Activated CD4-positive, alpha-beta T cell treated with anti-CD3 and anti-CD28 coated beads for 1 hour (primary cell): ENCODE measurements around the gene EMP2.

Experiments used
- DNase-seq: peaks from one replicate; pipeline ENCODE4 v3.0.0-alpha.2; 2020

EMP2 gene

DNA sequence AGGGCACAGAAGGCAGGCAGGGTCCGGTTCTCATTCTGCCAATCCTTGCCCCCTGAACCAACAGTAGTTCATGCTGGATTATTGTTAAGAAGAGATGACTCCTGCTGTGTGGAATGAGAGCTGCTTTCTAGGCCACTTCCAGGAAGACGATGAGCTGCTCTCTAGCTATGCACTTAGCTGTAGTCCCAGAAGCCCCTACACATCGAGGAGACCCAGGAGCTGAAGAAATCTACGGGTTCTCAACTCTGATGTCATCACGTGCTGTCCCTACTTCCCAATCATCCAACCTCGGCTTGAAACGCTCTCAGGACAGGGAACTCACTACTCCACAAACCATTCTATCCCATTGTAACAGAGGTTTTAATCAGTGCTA is 29.0 kb upstream of the EMP2 start:
- DNase-seq, result no peak

DNA sequence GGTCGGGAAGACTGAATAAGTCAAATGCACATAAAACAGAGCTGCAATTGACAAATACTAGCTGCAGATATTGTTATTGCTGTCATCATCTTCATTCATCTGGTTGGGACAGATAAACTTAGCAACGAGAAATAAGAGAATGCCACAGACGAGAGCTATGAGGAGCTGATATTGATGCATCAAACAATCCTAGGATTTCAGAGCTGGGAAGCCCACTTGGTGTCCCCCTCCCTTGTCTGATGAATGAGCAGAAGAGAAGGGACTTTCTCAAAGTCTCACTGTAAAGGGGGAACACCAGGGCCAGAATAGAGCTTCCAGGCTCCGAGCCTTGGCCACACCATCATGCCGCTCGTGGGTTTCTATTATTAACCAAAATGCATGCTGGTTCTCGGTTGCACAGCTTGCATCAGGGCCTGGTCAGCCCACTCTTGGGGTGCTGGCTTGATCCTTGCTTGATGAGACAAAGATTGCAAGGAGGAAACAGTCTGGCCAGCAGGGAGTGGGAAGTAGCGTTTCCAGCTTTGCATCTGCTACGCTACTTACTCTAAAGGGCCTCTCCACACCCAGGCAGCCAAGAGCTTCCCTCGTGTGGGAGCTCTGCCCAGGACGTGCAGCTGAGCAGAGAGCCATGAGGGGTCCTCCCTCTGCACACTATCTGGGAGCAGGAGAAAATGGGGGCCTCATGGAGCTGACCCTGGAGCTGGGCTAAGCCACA is 28.4 kb upstream of the EMP2 start:
- no peak for DNase-seq

DNA sequence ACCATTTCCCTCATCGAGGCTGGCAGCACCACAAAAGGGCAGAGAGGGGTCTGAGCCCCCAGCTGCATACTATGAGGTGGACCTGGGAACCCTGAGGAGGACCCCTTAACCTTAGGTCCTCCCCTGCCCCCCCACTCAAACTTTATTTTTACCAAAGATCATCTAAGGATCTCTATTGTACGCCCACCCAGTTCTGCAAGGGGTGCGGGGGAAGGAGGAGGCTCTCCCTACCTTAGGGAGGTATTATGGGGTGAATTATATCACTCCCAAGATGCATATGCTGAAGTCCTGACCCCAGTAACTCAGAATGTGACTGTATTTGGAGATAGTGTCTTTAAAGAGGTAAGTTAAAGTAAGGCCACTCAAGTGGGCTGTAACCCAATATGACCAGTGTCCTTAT is 26.8 kb upstream of the EMP2 start:
- DNase-seq, result no peak

DNA sequence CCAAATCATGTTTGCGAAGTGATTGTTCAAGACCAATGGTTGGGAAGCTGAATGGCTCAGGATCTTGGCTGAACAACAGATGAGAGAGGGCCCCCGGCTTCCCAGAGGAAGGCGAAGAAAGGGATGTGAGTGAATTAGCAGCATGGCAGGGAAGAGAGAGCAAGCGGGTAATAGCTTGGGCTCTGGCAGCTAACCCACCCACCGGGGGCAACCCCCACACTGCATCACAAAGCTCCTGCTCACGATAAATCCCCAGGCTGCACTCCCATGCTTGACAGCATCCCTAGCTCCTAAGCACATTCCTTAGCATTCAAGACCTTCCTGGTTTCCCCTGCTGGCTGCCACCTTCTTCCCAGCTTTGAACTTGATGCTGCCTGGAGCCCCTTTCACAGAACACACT is 26.2 kb upstream of the EMP2 start:
- DNase-seq, result no peak

DNA sequence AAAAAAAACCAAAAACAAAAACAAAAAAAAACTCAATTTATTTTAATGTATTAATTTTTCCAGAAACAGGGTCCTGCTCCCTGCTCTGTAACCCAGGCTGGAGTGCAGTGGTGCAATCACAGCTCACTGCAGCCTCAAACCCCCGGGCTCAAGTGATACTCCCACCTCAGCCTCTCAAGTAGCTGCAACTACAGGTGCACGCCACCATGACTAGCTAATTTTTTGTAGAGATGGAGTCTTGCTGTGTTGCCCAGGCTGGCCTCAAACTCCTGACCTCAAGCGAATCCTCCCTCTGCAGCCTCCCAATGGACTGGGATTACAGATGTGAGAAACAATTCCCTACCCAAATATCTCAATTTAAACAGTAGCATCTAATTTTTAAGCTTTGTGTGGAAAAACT is 25.2 kb upstream of the EMP2 start:
- DNase-seq, result no peak

DNA sequence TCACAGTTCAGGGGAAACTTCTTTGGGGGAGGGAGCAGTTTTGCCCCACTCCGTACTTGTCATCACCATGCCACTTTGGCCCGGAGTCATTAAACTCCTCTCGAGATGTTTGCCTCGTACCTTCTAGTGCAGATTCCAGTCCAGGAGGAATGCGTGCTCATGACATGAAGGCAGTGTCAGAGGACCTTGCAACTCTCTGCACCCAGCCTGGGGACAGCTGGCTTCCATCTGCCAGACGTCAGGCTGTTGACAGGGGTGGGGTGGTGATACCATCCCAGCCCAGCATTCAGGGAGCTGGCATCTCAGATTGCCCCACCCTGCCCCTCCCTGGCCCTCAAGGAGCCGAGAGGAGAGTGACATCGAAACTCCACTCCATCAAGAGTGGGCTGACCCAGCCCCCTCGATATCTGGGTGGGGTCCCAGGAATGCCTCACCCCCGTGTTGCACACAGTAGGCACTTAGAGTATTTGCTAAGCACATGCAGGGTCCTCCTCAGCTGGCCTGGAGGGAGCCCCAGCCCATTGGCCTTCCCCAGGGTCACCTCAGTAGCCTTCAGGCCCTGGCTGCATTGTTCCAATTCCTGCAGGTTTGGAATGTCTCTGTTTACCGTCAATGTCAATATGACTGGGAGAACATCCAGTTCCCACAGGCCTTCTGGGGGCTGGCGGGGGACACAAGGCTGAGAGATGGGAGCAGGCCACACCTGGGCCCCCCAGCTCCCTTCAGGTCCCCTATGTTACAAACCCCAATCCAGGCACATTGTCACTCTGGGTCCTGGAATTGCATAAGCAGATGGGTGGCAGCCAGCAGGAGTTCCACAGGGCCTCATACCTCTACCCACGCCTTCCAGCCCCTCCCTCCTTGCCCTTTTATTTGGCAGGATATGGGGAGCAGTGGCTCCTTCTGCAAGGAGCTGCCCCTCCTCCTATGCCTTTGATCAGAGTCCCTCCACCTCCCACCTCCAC is 21.3 kb upstream of the EMP2 start:
- DNase-seq, result no peak

DNA sequence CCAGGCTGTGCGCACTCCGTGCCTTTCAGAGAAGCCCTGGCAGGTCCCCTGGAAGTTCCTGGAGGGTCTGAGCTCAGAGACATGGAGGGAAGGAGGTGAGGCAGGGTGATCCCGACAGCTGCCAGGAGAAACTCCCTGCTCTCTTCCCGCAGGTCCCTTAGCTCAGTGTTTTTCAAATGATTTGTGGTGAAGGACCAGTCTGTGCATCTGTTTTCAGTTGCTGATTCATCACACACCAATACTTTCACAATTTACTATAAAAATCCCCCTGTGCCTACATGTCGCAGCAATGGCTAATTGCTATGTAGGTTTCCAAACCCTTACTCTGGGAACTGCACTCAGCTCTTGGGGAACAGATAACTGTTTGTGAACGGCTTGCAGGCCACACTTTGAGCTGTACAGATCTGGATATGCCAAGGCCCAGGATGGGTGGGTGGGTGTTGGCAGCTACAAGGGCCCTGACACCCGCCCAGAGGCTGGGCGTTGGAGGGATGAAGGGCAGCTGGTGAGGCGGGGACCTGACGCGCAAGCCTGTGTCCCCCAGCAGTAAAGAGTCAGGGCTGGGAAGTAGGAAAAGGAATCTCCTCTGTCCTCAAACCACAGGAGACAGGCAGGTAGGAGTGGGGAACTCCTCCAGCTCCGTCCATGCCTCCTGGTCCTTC is 20.5 kb upstream of the EMP2 start:
- DNase-seq, result no peak

DNA sequence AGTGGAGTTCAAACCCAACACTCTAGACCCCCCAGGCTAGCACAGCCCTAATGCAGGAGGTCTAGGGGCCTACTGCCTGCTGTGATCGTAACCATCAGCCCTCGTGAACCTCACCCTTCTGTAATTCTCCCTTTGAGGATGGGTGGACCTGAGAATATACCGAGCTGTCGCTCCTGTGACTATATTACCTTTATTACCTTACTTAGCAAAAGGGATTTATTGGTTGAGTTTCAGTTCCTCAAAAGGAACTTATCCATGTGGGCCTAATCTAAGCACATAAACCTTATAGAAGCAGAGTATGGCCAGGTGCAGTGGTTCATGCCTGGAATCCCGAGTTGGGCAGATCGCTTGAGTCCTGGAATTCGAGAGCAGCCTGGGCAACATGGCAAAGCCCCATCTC is 19.2 kb upstream of the EMP2 start:
- no peak for DNase-seq

DNA sequence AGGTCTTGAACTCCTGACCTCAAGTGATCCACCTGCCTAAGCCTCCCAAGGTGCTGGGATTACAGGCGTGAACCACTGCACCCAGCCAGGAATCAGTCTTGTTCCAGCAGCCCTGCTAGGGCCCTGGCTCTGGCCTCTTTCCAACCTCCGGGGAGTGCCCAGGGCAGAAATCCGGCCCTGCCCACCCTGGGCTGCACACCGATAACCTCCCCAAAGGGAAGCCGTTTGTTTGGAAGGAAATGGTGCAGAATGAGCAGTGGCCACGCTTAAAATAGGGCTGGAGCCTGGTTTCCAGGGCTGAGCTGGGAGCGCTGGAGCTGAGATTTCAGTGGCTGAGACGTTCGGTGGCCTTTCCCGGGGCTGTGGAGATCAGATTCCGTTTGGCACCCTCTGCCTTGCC is 17.8 kb upstream of the EMP2 start:
- DNase-seq, result no peak

DNA sequence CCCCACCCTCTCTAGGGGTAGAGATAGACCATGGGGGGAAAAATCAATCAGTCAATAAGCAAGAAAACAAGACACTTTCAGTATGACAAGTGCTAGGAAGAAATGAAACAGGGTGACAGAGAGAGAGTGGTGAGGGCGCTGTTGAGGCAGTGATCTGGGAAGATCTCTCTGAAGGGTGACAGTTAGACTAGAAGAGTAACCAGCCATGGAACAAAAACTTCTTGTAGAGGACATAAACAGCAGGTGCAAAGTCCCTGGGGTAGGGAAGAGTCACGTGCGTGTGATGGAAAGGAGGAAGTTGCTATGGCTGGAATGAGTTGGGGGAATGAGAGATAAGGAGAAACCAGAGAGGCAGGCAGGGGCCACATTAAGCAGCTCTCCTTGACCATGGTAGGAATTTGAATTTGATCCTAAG is 16.8 kb upstream of the EMP2 start:
- no peak for DNase-seq

DNA sequence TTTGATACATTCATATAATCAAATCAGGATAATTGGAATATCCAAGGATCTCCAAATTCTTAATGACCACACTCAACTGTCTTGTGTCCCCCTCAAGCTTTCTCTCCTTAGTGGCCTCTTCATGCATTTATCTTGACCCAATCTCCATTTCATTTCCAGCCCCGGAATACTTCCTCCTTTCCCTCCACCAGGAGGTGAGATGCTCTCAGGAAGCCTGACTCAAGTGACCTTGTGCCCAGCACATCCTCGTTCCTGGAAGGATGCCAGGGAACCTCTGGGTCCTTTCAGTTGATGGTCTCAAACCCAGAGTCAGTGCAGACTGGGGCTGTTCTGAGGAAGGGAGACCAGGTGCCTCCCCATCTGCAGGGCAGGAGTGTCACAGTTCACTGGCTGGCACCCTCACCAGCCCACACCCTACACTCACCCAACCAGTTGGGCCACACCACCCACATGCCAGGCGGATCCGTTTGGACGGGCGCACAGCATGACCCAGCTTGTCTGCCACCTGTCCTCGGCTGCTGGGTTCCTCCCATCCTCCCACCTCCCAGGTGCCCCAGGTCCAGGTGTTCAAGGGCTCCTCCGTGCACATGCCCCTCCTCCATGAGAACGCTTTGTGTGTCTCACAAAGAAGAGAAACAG is 14.0 kb upstream of the EMP2 start:
- no peak for DNase-seq

DNA sequence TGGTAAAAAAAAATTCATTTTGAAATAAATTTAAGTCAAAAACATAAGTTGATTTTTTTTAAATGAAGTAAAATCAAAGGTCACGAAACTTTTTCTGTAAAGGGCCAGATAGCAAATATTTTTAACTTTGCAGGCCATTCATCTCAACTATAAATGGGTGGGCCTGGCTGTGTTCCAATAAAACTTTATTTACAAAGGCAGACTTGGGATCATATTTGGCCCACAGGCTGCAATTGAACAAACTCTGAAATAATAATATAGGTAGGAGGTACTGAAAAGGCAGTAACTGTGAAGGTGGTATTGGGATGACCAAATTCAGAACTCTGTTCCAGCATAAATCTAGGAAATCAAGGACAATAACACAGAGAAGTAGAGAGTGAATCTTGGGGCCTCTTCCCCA is 12.2 kb upstream of the EMP2 start:
- no peak for DNase-seq

DNA sequence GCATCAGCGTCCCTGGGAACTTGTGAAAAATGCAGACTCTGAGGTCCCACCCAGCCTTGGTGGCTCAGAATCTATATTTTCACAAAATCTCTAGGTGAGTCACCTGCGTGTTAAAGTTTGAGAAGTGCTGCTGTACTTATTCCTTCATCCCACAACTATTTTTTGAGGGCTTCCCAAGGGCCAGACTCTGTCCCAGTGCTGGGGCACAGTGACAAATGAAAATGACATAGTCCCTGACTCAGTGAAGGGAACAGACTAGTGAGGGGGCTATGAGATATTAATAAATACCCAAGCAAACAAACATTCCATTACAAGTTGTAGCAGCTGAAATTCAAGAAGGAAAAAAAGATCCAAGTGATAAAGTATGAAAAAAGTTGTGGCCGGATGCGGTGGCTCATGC is 9.9 kb upstream of the EMP2 start:
- no peak for DNase-seq

DNA sequence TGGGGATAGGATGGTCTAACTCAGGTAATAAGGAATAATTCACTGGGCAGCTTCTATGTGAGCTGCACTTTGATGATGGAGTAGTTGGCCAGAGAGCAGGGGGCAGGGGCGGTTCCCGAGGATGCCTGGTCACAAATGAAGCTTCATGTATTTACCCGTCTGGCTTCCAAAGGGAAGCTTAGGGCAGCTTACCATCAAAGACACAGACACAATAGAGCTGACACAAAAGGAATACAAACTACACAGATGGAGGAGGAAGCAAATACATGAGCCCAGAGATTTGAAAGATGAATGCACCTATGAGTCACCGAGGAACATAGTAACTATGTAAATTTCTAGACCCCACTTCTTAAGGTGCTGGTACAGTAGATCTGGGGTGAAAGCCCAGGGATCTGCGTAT is 8.7 kb upstream of the EMP2 start:
- no peak for DNase-seq

DNA sequence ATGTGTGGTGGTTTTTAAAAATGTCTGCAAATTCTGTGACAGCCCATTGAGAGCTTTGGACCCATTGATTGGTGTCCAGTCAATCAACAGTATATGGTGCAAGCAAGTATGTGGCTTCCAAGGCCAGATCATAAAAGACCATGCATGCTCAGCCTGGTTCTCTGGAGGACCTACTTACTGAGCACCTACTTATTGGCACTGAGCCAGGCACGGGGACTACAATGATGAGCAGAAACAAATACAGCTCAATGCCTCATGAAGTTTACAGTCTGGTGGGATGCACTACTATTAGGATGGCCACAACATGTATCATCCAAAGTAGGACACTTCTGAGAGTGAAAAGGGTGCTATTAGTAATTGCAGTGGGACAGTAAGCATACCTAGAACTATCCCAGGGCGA is 7.2 kb upstream of the EMP2 start:
- no peak for DNase-seq

DNA sequence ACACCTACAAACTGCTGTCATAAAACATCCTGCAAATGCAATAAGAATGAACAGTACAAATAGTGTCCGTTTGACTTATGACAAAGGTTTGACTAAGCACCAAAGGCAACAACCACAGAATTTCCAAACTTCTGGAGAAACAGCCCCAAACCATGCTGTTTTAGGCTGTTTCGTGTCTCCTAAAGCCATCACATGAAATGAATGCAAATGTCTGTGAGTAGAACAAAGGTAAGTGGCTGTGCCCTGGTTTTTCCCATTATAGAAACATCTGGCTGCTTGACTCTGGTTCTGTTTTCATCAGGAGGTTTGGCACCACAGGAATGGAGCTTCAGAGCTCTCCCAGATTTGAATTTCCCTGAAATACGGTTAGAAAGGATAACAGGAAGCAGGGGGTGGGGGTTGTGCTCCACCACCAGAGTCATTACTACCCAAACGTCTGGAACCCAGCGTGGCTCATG is 4.6 kb upstream of the EMP2 start:
- DNase-seq, result no peak

DNA sequence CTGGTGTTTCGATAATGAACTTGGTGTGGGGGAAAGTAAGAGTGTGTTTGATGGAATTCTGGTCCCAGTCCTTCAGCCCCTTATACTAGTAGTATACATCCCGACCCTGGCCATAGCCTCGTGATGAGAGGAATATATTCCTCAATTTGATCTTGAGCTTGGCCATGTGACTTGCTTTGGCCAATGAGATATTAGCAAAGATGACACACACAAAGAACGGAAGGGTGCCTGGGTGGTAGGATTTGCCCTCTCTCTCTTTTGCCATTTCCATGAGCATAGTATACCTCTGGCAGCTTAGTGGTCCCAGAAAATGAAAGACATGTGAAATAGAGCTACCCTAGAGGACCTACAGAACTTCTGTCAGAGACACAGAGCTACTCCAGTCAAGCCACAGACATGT is 2.9 kb upstream of the EMP2 start:
- DNase-seq, result no peak

DNA sequence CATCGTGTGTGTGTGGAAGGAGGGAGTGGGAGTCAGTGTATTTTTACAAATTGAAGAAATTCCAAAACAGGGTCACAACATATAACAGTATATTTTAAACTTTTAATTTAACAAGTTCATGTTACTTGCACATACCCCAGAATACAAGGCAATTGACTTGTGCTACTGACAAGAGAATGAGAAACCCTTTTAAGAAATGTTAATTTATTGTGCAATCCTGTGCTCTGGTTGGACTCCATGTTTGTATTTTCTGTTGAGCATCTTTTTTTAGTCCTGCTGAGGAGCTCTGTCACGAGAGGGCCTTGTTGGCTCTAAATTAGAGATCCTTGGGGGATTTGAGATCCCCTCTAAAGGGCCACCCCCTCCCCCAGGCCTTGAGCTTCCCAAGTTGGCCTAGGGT is 1.1 kb upstream of the EMP2 start:
- DNase-seq, result no peak

DNA sequence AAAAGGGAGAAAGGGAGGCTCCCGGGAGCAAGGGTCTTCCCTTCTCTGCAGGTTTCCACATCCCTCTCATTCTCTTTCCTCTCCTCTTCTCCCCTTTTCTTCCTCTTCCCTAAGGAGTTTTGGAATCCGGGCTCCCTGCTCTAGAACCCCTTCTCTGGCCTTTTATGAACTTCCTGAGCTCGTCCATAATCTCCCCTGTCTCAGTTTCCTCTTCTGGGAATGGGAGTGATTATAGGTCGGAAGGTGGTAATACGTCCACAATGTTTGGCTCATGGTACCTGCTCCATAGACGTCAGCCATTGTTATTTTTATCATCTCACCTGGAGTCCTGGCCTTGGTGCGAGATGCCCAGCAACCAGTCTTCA is 467 bp upstream of the EMP2 start:
- DNase-seq, result no peak

DNA sequence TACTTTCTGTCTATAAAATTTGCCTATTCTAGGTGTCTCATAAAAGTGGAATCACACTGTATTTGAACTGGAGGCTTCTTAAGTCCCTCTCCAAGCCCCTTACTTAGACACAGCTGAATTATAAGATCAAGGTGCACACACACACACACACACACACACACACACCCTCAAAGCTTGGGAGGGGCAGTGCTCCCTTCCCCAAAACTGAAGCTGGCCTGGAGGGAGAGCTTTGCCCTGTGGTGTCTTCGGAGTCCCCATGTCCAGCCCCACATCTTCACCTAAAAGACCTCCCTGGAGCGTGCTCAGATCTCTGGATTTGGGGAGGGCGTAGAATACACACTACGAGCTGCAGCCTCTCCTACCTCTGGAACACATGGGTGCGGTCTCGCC is 828 bp downstream of the EMP2 start:
- DNase-seq, result no peak

DNA sequence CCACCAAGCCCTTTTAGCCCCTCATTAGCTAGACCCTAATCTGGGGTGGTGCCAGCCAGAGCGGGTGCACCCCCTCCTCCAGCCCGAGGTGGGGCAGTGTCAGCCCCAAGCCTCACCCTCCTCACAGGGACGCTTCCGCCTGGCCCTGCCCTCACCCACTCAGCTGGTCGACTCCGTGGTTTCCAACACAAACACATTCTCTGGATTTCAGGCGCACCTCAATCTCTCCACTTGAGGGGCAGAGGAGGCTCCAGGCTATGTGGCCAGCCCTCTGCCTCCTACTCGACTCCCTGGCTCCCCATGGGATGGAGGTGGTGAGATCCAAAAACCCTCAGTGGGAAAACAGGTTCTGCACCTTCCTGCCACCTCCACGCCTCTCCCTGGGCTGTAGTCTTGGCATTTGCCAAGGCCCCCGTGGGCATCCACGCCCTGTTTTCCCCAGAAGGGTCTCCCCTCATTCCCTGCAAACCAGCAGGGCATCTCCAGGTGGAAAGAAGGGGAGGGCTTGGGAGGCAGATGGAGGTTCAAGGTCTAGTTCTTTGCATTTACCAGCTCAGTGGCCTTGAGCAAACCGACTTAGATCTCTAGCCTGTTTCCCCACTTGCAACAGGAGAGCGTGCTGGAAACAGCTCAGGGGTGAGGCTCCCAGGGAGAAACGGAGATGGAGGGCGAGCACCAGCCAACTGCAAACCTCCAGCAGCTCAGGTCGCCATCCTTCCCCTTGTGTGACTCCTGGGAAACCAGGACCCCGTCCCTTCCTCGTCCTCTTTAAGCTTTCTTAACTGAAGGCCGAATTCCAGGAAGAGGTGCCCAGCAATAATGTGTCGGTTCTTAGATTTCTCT is 1.7 kb downstream of the EMP2 start:
- no peak for DNase-seq
